ENCODE results near the gene LCN10.
"Not testable (repeated sequence)": the region's sequence is repeated elsewhere in the genome, so short reads cannot be mapped to it uniquely, and the experiment has no call there.

The LCN10 gene

GRCh38 chr9:136742591-136743391, at the start of gene LCN10:
TSS of gene LCN10 (minus strand) at chr9:136742940. CDS start at chr9:136742903, 37 bp downstream.
- DNase-seq (ENCODE audit: low spot score), result no peak
- Mint-ChIP-seq H3K4me1 (ENCODE audit: low read depth) (no peaks in the 10 kb centered on the region), H3K27ac (no peak within 1 kb of the TSS), H3K36me3 (ENCODE audit: low read depth) (no peaks in the 10 kb centered on the region), H3K9me3 (no peaks in the 10 kb centered on the region), H3K4me3 (no peak within 1 kb of the TSS), H3K27me3 (ENCODE audit: low read depth) (peaks cover 5% of the 10 kb centered on the region)

GRCh38 chr9:136791516-136792276, 49.0 kb upstream of the LCN10 start:
- H3K27me3 Mint-ChIP-seq (ENCODE audit: low read depth), result peaks cover 7% of the 10 kb centered on the region
- peak; percentile 51 for DNase-seq (ENCODE audit: low spot score)

GRCh38 chr9:136790640-136791515, 48.1 kb upstream of the LCN10 start, which contains the start of gene TMEM141:
TSS of gene TMEM141 (plus strand) at chr9:136791344. CDS start at chr9:136791371, 27 bp downstream.
- Mint-ChIP-seq H3K36me3 (ENCODE audit: low read depth) (peaks cover 3% of the 10 kb centered on the region), H3K9me3 (no peaks in the 10 kb centered on the region), H3K27me3 (ENCODE audit: low read depth) (no peaks in the 10 kb centered on the region), H3K27ac (peak within 1 kb of the TSS; percentile 86), H3K4me3 (peak within 1 kb of the TSS; percentile 82), H3K4me1 (ENCODE audit: low read depth) (peaks cover 23% of the 10 kb centered on the region)
- DNase-seq (ENCODE audit: low spot score), result peak; percentile 100

More at GRCh38 chr9:136791516-136792276, 49.0 kb upstream of the LCN10 start:
- peaks cover 28% of the 10 kb centered on the region for H3K4me1 Mint-ChIP-seq (ENCODE audit: low read depth)
- H3K9me3 Mint-ChIP-seq, result no peaks in the 10 kb centered on the region
- peaks cover 3% of the 10 kb centered on the region for H3K36me3 Mint-ChIP-seq (ENCODE audit: low read depth)
- H3K27ac Mint-ChIP-seq, result peak overlapping the region; percentile 86
- peak overlapping the region; percentile 82 for H3K4me3 Mint-ChIP-seq

DNA sequence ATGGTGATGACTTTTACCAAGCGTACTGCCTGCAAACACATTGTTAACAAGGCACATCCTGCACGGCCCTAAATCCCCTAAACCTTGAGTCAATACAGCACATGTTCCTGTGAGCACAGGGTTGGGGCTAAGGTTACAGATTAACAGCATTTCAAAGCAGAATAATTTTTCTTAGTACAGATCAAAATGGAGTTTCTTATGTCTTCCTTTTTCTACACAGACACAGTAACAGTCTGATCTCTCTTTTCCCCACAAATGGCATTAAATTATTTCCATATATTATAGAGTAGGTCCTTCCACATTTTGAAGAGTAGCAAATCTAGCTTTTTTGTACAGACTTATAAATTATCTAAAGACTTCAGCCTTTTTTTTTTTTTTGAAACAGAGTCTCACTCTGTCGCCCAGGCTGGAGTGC, 46.8 kb upstream of the LCN10 start:
- Mint-ChIP-seq H3K9me3 (no peaks in the 10 kb centered on the region), H3K27me3 (ENCODE audit: low read depth) (peaks cover 4% of the 10 kb centered on the region), H3K4me3 (no peak overlapping the region), H3K4me1 (ENCODE audit: low read depth) (peaks cover 23% of the 10 kb centered on the region), H3K27ac (no peak overlapping the region), H3K36me3 (ENCODE audit: low read depth) (peaks cover 3% of the 10 kb centered on the region)
- no peak for DNase-seq (ENCODE audit: low spot score)

DNA sequence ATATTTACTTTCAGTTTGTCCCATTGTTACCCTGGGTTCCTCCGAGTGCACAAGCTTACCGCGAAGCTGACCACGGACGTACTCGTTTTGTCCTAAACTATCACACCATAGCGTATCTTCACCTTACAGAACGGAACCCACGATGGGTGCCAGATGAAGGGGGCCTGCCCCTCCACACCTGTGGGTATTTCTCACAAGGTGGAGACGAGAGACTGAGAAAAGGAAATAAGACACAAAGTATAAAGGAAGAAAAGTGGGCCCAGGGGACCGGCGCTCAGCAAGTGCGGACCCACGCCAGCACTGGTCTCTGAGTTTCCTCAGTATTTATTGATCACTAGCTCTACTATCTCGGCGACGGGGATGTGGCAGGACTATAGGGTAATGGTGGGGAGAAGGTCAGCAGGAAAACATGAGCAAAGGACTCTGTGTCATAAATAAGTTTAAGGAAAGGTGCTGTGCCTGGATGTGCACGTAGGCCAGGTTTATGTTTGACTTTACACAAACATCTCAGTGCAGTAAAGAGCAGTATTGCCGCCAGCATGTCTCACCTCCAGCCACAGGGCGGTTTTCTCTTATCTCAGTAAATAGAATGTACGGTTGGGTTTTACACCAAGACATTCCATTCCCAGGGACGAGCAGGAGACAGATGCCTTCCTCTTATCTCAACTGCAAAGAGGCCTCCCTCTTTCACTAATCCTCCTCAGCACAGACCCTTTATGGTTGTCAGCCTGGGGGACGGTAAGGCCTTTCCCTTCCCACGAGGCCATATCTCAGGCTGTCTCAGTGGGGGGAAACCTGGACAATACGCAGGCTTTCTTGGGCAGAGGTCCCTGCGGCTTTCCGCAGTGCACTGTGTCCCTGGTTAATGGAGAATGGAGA, 46.1 kb upstream of the LCN10 start:
- not testable (repeated sequence) for H3K27ac Mint-ChIP-seq; H3K36me3 Mint-ChIP-seq (ENCODE audit: low read depth); H3K9me3 Mint-ChIP-seq

GRCh38 chr9:136787690-136788400, 45.1 kb upstream of the LCN10 start:
- Mint-ChIP-seq H3K36me3 (ENCODE audit: low read depth) (peaks cover 3% of the 10 kb centered on the region), H3K27me3 (ENCODE audit: low read depth) (peaks cover 5% of the 10 kb centered on the region), H3K4me3 (peak overlapping the region; percentile 3), H3K9me3 (no peaks in the 10 kb centered on the region), H3K27ac (no peak overlapping the region), H3K4me1 (ENCODE audit: low read depth) (peaks cover 23% of the 10 kb centered on the region)
- DNase-seq (ENCODE audit: low spot score), result peak; percentile 82

More for the DNA sequence above, 46.1 kb upstream of the LCN10 start:
- not testable (repeated sequence) for H3K27me3 Mint-ChIP-seq (ENCODE audit: low read depth); DNase-seq (ENCODE audit: low spot score); H3K4me3 Mint-ChIP-seq
- peaks cover 23% of the 10 kb centered on the region for H3K4me1 Mint-ChIP-seq (ENCODE audit: low read depth)

GRCh38 chr9:136786983-136787382, 44.2 kb upstream of the LCN10 start:
- not testable (repeated sequence) for H3K27ac Mint-ChIP-seq; DNase-seq (ENCODE audit: low spot score); H3K27me3 Mint-ChIP-seq (ENCODE audit: low read depth); H3K9me3 Mint-ChIP-seq; H3K36me3 Mint-ChIP-seq (ENCODE audit: low read depth); H3K4me3 Mint-ChIP-seq
- H3K4me1 Mint-ChIP-seq (ENCODE audit: low read depth), result peaks cover 19% of the 10 kb centered on the region

DNA sequence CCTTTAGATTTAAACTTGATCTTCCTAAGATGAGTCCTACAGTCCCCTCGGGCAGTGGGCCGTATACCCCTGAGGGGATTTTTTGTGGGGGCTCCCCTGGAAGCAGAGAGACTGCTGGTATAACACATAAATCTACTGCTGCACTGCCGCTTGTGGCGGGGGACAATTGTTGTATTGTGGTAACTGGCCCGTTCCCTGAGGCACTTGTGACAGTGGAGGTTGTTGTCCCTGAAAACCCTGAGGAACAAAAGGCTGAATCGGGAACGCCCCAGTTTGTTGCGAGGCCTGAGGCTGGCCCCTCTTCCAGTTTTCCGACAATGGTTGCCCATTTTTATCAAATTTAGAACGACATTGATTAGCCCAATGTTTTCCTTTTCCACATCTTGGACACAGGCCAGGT, 43.7 kb upstream of the LCN10 start:
- Mint-ChIP-seq H3K4me1 (ENCODE audit: low read depth) (peaks cover 17% of the 10 kb centered on the region), H3K27ac (no peak overlapping the region), H3K9me3 (no peaks in the 10 kb centered on the region), H3K27me3 (ENCODE audit: low read depth) (peaks cover 9% of the 10 kb centered on the region), H3K36me3 (ENCODE audit: low read depth) (no peaks in the 10 kb centered on the region), H3K4me3 (no peak overlapping the region)
- no peak for DNase-seq (ENCODE audit: low spot score)

GRCh38 chr9:136785565-136786355, 43.0 kb upstream of the LCN10 start:
- not testable (repeated sequence) for DNase-seq (ENCODE audit: low spot score); H3K4me3 Mint-ChIP-seq; H3K36me3 Mint-ChIP-seq (ENCODE audit: low read depth); H3K27ac Mint-ChIP-seq; H3K27me3 Mint-ChIP-seq (ENCODE audit: low read depth); H3K9me3 Mint-ChIP-seq
- peaks cover 17% of the 10 kb centered on the region for H3K4me1 Mint-ChIP-seq (ENCODE audit: low read depth)

DNA sequence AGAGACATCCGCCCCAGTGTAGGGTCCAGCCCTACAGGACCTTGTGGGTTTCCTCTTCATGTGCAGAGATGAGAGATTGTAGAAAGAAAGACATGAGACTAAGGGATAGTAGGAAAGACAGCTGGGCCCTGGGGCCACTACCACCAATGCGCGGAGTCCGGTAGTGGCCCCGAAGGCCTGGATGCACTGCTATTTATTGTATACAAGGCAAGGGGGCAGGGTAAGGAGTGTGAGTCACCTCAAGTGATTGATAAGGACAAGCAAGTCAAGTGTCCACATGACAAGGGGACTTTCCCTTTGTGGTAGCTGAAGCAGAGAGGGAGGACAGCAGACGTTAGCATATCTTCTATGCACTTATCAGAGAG, 42.2 kb upstream of the LCN10 start:
- no peak overlapping the region for H3K4me3 Mint-ChIP-seq
- peaks cover 17% of the 10 kb centered on the region for H3K27me3 Mint-ChIP-seq (ENCODE audit: low read depth)
- no peak for DNase-seq (ENCODE audit: low spot score)
- H3K36me3 Mint-ChIP-seq (ENCODE audit: low read depth), result no peaks in the 10 kb centered on the region
- H3K27ac Mint-ChIP-seq, result no peak overlapping the region
- H3K9me3 Mint-ChIP-seq, result no peaks in the 10 kb centered on the region
- H3K4me1 Mint-ChIP-seq (ENCODE audit: low read depth), result peaks cover 14% of the 10 kb centered on the region

GRCh38 chr9:136784249-136784996, 41.7 kb upstream of the LCN10 start:
- peaks cover 21% of the 10 kb centered on the region for H3K27me3 Mint-ChIP-seq (ENCODE audit: low read depth)
- H3K4me3 Mint-ChIP-seq, result no peak overlapping the region
- DNase-seq (ENCODE audit: low spot score), result no peak
- H3K27ac Mint-ChIP-seq, result no peak overlapping the region
- no peaks in the 10 kb centered on the region for H3K9me3 Mint-ChIP-seq
- H3K36me3 Mint-ChIP-seq (ENCODE audit: low read depth), result no peaks in the 10 kb centered on the region
- peaks cover 14% of the 10 kb centered on the region for H3K4me1 Mint-ChIP-seq (ENCODE audit: low read depth)
